ENCODE measurements around the gene MYCN.

The MYCN gene

GRCh38 chr2:15956230-15956629 lies 15.9 kb downstream of the MYCN start:
- H3K79me2 ChIP-seq (ENCODE audit: insufficient read depth, low read length) = no peaks in the 10 kb centered on the region
- H3K27me3 ChIP-seq (ENCODE audit: low read length) = no peaks in the 10 kb centered on the region
- no peaks in the 10 kb centered on the region for H3K36me3 ChIP-seq (ENCODE audit: low read length)
- H3F3A ChIP-seq (ENCODE audit: insufficient read depth) = no peaks in the 10 kb centered on the region
- H3K4me3 ChIP-seq (ENCODE audit: insufficient read depth, low read length, poor library complexity, severe bottlenecking) = no peak overlapping the region
- no peak overlapping the region for H3K4me2 ChIP-seq (ENCODE audit: low read depth, low read length, poor library complexity, severe bottlenecking)
- no peak overlapping the region for H3K9ac ChIP-seq (ENCODE audit: low read length)
- H2AFZ ChIP-seq (ENCODE audit: low read depth, low read length, severe bottlenecking) = no peak overlapping the region
- H3K9me2 ChIP-seq (replicated peaks; ENCODE audit: insufficient read depth, low read length) = no peaks in the 10 kb centered on the region
- no peak overlapping the region for H3K27ac ChIP-seq (ENCODE audit: low read depth, low read length)
- TF ChIP-seq EZH2phosphoT487 (conservative IDR thresholded peaks at IDR 0.05; ENCODE audit: low read length) = no peak
- TF ChIP-seq CTCF (IDR thresholded peaks at IDR 0.05; ENCODE audit: insufficient read depth, low read length, poor library complexity, severe bottlenecking) = no peak
- no peaks in the 10 kb centered on the region for H3K9me3 ChIP-seq (ENCODE audit: insufficient read depth, low read length)
- H4K20me1 ChIP-seq (ENCODE audit: low read depth, low read length) = no peaks in the 10 kb centered on the region

GRCh38 chr2:15956751-15957736 lies 16.7 kb downstream of the MYCN start:
- Histone ChIP-seq H3K4me3 (ENCODE audit: insufficient read depth, low read length, poor library complexity, severe bottlenecking) (no peak overlapping the region), H3K4me2 (ENCODE audit: low read depth, low read length, poor library complexity, severe bottlenecking) (no peak overlapping the region)

GRCh38 chr2:15957881-15958713 lies 17.7 kb downstream of the MYCN start:
- Histone ChIP-seq H4K20me1 (ENCODE audit: low read depth, low read length) (no peaks in the 10 kb centered on the region), H3K4me2 (ENCODE audit: low read depth, low read length, poor library complexity, severe bottlenecking) (no peak overlapping the region), H3F3A (ENCODE audit: insufficient read depth) (no peaks in the 10 kb centered on the region)

More at GRCh38 chr2:15956751-15957736, 16.7 kb downstream of the MYCN start:
- Histone ChIP-seq H3K9ac (ENCODE audit: low read length) (no peak overlapping the region), H4K20me1 (ENCODE audit: low read depth, low read length) (no peaks in the 10 kb centered on the region), H3K79me2 (ENCODE audit: insufficient read depth, low read length) (no peaks in the 10 kb centered on the region), H3F3A (ENCODE audit: insufficient read depth) (no peaks in the 10 kb centered on the region), H3K9me2 (replicated peaks; ENCODE audit: insufficient read depth, low read length) (no peaks in the 10 kb centered on the region), H2AFZ (ENCODE audit: low read depth, low read length, severe bottlenecking) (no peak overlapping the region), H3K27me3 (ENCODE audit: low read length) (no peaks in the 10 kb centered on the region), H3K27ac (ENCODE audit: low read depth, low read length) (no peak overlapping the region), H3K36me3 (ENCODE audit: low read length) (no peaks in the 10 kb centered on the region), H3K9me3 (ENCODE audit: insufficient read depth, low read length) (no peaks in the 10 kb centered on the region)
- TF ChIP-seq CTCF (IDR thresholded peaks at IDR 0.05; ENCODE audit: insufficient read depth, low read length, poor library complexity, severe bottlenecking) (no peak), EZH2phosphoT487 (conservative IDR thresholded peaks at IDR 0.05; ENCODE audit: low read length) (no peak)

More at GRCh38 chr2:15957881-15958713, 17.7 kb downstream of the MYCN start:
- no peak overlapping the region for H3K27ac ChIP-seq (ENCODE audit: low read depth, low read length)
- H3K27me3 ChIP-seq (ENCODE audit: low read length) = no peaks in the 10 kb centered on the region
- H3K9ac ChIP-seq (ENCODE audit: low read length) = no peak overlapping the region
- H3K36me3 ChIP-seq (ENCODE audit: low read length) = no peaks in the 10 kb centered on the region
- H3K4me3 ChIP-seq (ENCODE audit: insufficient read depth, low read length, poor library complexity, severe bottlenecking) = no peak overlapping the region
- no peaks in the 10 kb centered on the region for H3K79me2 ChIP-seq (ENCODE audit: insufficient read depth, low read length)
- H2AFZ ChIP-seq (ENCODE audit: low read depth, low read length, severe bottlenecking) = no peak overlapping the region
- no peaks in the 10 kb centered on the region for H3K9me3 ChIP-seq (ENCODE audit: insufficient read depth, low read length)
- no peak for TF ChIP-seq EZH2phosphoT487 (conservative IDR thresholded peaks at IDR 0.05; ENCODE audit: low read length)
- TF ChIP-seq CTCF (IDR thresholded peaks at IDR 0.05; ENCODE audit: insufficient read depth, low read length, poor library complexity, severe bottlenecking) = no peak
- no peaks in the 10 kb centered on the region for H3K9me2 ChIP-seq (replicated peaks; ENCODE audit: insufficient read depth, low read length)
